ENCODE measurements around the gene ALG12. TPM values are rescaled to one million over a fixed set of nuclear protein-coding genes. Genes with fewer than 3 reads are reported as not detected.

The ALG12 gene
- total RNA-seq, 2 experiments from 2014 or later = 11.4 to 11.7 TPM

DNA sequence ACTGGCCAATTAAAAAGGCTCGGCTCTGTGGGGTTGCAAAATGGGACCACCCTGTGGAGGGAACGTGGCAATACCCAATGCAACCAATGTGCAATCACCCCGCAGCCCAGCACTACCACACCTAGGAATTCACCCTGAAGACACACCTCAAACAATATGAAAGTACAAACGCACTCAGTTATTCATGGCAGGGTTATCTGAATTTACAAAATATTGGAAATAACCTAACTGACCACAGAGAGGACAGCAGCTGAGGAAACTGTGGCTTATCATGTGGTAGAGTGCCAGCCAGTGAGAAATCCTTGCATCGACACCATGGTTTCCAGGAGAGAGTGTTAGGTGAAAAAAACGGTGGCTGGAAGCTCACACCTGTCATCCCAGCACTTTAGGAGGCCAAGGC, 18.7 kb downstream of the ALG12 start:
- no peaks in the 10 kb centered on the region for H3K4me1 ChIP-seq (ENCODE audit: insufficient read depth, low read length, poor library complexity, severe bottlenecking)
- no peaks in the 10 kb centered on the region for H3K9me3 ChIP-seq (ENCODE audit: low read length)
- no TSS peak for BruUV-seq (replicated peaks)
- no peaks in the 10 kb centered on the region for H3K79me2 ChIP-seq (ENCODE audit: insufficient read depth, low read depth, low read length)
- H3K36me3 ChIP-seq (ENCODE audit: insufficient read depth, low read length) = peaks cover 62% of the 10 kb centered on the region
- intact Hi-C loops (cut with micrococcal nuclease; ENCODE audit: unreplicated experiment) = no loop called here
- no peaks in the 10 kb centered on the region for H4K20me1 ChIP-seq (ENCODE audit: insufficient read depth, low read length)
- H3K4me2 ChIP-seq (ENCODE audit: low read length) = no peak overlapping the region
- H2AFZ ChIP-seq (ENCODE audit: low read length) = no peak overlapping the region
- CTCF ChIA-PET (ENCODE audit: unreplicated experiment) = no interaction called here
- H3K4me3 ChIP-seq (ENCODE audit: low read depth, low read length, poor library complexity, severe bottlenecking) = no peak overlapping the region
- POLR2A ChIA-PET = interaction anchor here (0.7 kb wide), 1 partner anchor 131 kb away, joined by 3 read pairs; no protein-coding TSS in a partner anchor
- TF ChIP-seq, protein P1, sequence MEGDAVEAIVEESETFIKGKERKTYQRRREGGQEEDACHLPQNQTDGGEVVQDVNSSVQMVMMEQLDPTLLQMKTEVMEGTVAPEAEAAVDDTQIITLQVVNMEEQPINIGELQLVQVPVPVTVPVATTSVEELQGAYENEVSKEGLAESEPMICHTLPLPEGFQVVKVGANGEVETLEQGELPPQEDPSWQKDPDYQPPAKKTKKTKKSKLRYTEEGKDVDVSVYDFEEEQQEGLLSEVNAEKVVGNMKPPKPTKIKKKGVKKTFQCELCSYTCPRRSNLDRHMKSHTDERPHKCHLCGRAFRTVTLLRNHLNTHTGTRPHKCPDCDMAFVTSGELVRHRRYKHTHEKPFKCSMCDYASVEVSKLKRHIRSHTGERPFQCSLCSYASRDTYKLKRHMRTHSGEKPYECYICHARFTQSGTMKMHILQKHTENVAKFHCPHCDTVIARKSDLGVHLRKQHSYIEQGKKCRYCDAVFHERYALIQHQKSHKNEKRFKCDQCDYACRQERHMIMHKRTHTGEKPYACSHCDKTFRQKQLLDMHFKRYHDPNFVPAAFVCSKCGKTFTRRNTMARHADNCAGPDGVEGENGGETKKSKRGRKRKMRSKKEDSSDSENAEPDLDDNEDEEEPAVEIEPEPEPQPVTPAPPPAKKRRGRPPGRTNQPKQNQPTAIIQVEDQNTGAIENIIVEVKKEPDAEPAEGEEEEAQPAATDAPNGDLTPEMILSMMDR (conservative IDR thresholded peaks at IDR 0.05; ENCODE audit: low read length) = no peak
- no peak for TF ChIP-seq EZH2phosphoT487 (IDR thresholded peaks at IDR 0.05; ENCODE audit: borderline replicate concordance, low read depth, low read length)
- no peak for DNase-seq (ENCODE audit: low spot score)
- no peak overlapping the region for H3K27ac ChIP-seq (ENCODE audit: low read depth, low read length, poor library complexity, severe bottlenecking)
- H3K9me2 ChIP-seq (ENCODE audit: insufficient read depth, low read length) = no peaks in the 10 kb centered on the region

DNA sequence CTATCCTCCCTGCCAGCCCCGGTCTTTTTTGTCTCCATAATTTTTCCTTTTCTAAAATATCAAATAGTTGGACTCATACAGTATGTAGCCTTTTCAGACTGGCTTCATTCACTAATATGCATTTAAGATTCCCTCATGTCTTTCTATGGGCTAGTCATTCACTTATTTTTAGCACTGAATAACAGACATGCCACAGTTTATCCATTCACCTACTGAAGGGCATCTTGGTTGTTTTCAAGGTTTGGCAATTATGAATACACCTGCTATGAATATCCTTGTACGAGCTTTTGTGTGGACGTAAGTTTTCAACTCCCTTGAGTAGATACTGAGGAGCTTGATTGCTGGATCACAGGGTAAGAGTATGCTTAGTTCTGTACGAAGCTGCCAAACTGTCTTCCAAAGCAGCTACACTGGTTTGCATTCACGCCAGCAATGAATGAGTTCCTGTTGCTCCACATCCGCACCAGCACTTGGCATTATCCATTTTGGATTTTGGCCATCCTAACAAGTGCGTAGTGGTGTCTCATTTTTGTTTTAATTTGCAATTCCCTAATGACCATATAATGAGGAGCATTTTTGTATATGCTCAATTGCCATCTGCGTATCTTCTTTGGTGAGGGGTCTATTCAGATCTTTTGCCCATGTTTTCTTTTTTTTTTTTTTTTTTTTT, 21.1 kb downstream of the ALG12 start:
- ChIA-PET CTCF (ENCODE audit: unreplicated experiment) (no interaction called here), POLR2A (no interaction called here)
- BruUV-seq (replicated peaks) = no TSS peak
- Histone ChIP-seq H2AFZ (ENCODE audit: low read length) (no peak overlapping the region), H3K4me3 (ENCODE audit: low read depth, low read length, poor library complexity, severe bottlenecking) (no peak overlapping the region), H3K27ac (ENCODE audit: low read depth, low read length, poor library complexity, severe bottlenecking) (no peak overlapping the region), H4K20me1 (ENCODE audit: insufficient read depth, low read length) (no peaks in the 10 kb centered on the region), H3K4me1 (ENCODE audit: insufficient read depth, low read length, poor library complexity, severe bottlenecking) (no peaks in the 10 kb centered on the region), H3K9me3 (ENCODE audit: low read length) (no peaks in the 10 kb centered on the region), H3K9me2 (ENCODE audit: insufficient read depth, low read length) (no peaks in the 10 kb centered on the region), H3K79me2 (ENCODE audit: insufficient read depth, low read depth, low read length) (no peaks in the 10 kb centered on the region), H3K4me2 (ENCODE audit: low read length) (no peak overlapping the region), H3K36me3 (ENCODE audit: insufficient read depth, low read length) (peaks cover 42% of the 10 kb centered on the region)
- intact Hi-C loops (cut with micrococcal nuclease; ENCODE audit: unreplicated experiment) = no loop called here
- no peak for TF ChIP-seq EZH2phosphoT487 (IDR thresholded peaks at IDR 0.05; ENCODE audit: borderline replicate concordance, low read depth, low read length)
- TF ChIP-seq, protein P1 (conservative IDR thresholded peaks at IDR 0.05; ENCODE audit: low read length) = no peak
- DNase-seq (ENCODE audit: low spot score) = no peak

DNA sequence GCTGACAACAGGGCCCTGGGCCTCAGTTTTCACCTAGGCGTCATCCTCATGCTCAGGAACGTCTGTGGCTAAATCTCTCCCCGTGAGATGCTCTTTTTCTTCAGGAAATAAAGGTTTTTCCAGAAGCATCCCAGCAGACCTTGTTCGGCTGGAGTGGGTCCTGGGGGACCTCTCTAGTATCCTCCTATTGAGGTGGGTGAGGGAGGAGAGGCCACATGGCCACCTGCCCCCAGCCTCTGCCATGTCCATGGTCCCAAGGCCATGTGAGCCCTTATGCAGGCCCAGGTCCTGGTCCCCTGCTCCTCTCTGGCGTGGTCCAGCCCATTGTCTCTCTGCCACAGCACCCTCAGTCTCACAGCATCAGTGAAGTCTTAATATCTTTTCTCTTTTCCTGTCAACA, 22.0 kb downstream of the ALG12 start:
- Histone ChIP-seq H3K27ac (ENCODE audit: low read depth, low read length, poor library complexity, severe bottlenecking) (no peak overlapping the region), H3K9me3 (ENCODE audit: low read length) (no peaks in the 10 kb centered on the region), H2AFZ (ENCODE audit: low read length) (no peak overlapping the region), H3K4me3 (ENCODE audit: low read depth, low read length, poor library complexity, severe bottlenecking) (no peak overlapping the region), H3K36me3 (ENCODE audit: insufficient read depth, low read length) (peaks cover 38% of the 10 kb centered on the region), H3K9me2 (ENCODE audit: insufficient read depth, low read length) (no peaks in the 10 kb centered on the region), H3K4me1 (ENCODE audit: insufficient read depth, low read length, poor library complexity, severe bottlenecking) (no peaks in the 10 kb centered on the region), H4K20me1 (ENCODE audit: insufficient read depth, low read length) (no peaks in the 10 kb centered on the region), H3K4me2 (ENCODE audit: low read length) (no peak overlapping the region), H3K79me2 (ENCODE audit: insufficient read depth, low read depth, low read length) (no peaks in the 10 kb centered on the region)
- DNase-seq (ENCODE audit: low spot score) = no peak
- no TSS peak for BruUV-seq (replicated peaks)
- intact Hi-C loops (cut with micrococcal nuclease; ENCODE audit: unreplicated experiment) = no loop called here
- TF ChIP-seq, protein P1 (conservative IDR thresholded peaks at IDR 0.05; ENCODE audit: low read length) = no peak
- TF ChIP-seq EZH2phosphoT487 (IDR thresholded peaks at IDR 0.05; ENCODE audit: borderline replicate concordance, low read depth, low read length) = no peak
- POLR2A ChIA-PET = no interaction called here
- CTCF ChIA-PET (ENCODE audit: unreplicated experiment) = no interaction called here

Measured in OCI-LY7 (cell line).